HG02943 (cell line): ENCODE results near the gene HNRNPLL.
A peak's percentile ranks its signal among the peaks of the same experiment; 100 is the strongest.
"Not testable (repeated sequence)": the region's sequence is repeated elsewhere in the genome, so short reads cannot be mapped to it uniquely, and the experiment has no call there.

Experiments used
- ATAC-seq: cut with Tn5 transposase; IDR thresholded peaks from one replicate; pipeline ENCODE4 v1.9.1; 2021; ENCODE audit warnings: mild to moderate bottlenecking, low read depth, moderate library complexity; ENCODE audit not compliant: unreplicated experiment

Gene HNRNPLL

GRCh38 chr2:38602732-38603401 lies at the start of gene HNRNPLL:
HNRNPLL (minus strand) TSS chr2:38602928; CDS start chr2:38602626, 302 bp downstream.
- ATAC-seq = peak; percentile 54

GRCh38 chr2:38650717-38651116 lies 48.0 kb upstream of the HNRNPLL start:
- ATAC-seq = no peak

- ATAC-seq = no peak
Observed at GRCh38 chr2:38650012-38650411, 47.3 kb upstream of the HNRNPLL start.

- no peak for ATAC-seq
Observed at GRCh38 chr2:38649176-38649728, 46.5 kb upstream of the HNRNPLL start.

GRCh38 chr2:38648107-38648761 lies 45.5 kb upstream of the HNRNPLL start:
- ATAC-seq = no peak

- not testable (repeated sequence) for ATAC-seq
Observed at GRCh38 chr2:38643683-38644511, 41.2 kb upstream of the HNRNPLL start.

- ATAC-seq = no peak
Observed at GRCh38 chr2:38643021-38643671, 40.4 kb upstream of the HNRNPLL start.

- not testable (repeated sequence) for ATAC-seq
Observed at GRCh38 chr2:38642373-38643017, 39.8 kb upstream of the HNRNPLL start.

GRCh38 chr2:38636069-38636468 lies 33.3 kb upstream of the HNRNPLL start:
- no peak for ATAC-seq

- no peak for ATAC-seq
Observed at GRCh38 chr2:38635139-38635538, 32.4 kb upstream of the HNRNPLL start.

GRCh38 chr2:38634684-38635083 lies 32.0 kb upstream of the HNRNPLL start:
- peak; percentile 80 for ATAC-seq

- no peak for ATAC-seq
Observed at GRCh38 chr2:38633895-38634294, 31.2 kb upstream of the HNRNPLL start.

GRCh38 chr2:38632980-38633379 lies 30.3 kb upstream of the HNRNPLL start:
- no peak for ATAC-seq

GRCh38 chr2:38631976-38632375 lies 29.2 kb upstream of the HNRNPLL start:
- no peak for ATAC-seq

- no peak for ATAC-seq
Observed at GRCh38 chr2:38629684-38630083, 27.0 kb upstream of the HNRNPLL start.

GRCh38 chr2:38627391-38627790 lies 24.7 kb upstream of the HNRNPLL start:
- ATAC-seq = no peak

GRCh38 chr2:38626326-38627035 lies 23.8 kb upstream of the HNRNPLL start:
- ATAC-seq = no peak

GRCh38 chr2:38622210-38622609 lies 19.5 kb upstream of the HNRNPLL start:
- ATAC-seq = no peak

- ATAC-seq = no peak
Observed at GRCh38 chr2:38621018-38621417, 18.3 kb upstream of the HNRNPLL start.
